Suprapubic skin (tissue), 4 donors: ENCODE data around the gene CCDC201.
"Not testable (repeated sequence)": the region's sequence is repeated elsewhere in the genome, so short reads cannot be mapped to it uniquely, and the experiment has no call there.

Experiments used
- EP300 ChIP-seq: sonication (generic); formaldehyde crosslinking; IDR thresholded peaks from one replicate; pipeline ENCODE4 v1.6.1; 2017; ENCODE audit warnings: antibody characterized with exemption
- POLR2A ChIP-seq, 2 donors: fragments of 450-650 bp; IDR thresholded peaks; one replicate each; pipeline ENCODE4 v1.6.1; 2017; ENCODE audit warnings: antibody characterized with exemption in 2 of 2, mild to moderate bottlenecking in 2 of 2, moderate library complexity in 2 of 2
- POLR2AphosphoS5 ChIP-seq, 3 donors: sonication (generic); formaldehyde crosslinking; IDR thresholded peaks; one replicate each; pipeline ENCODE4 v1.6.1; 2017; ENCODE audit warnings: antibody characterized with exemption in 3 of 3
- TF ChIP-seq, protein P1 (sequence below), 2 donors: fragments of 200-600 bp in 1 of 2; fragments of 450-650 bp in 1 of 2; sonication (generic) in 1 of 2; IDR thresholded peaks; one replicate each; pipeline ENCODE4 v1.5.1; 2016 to 2019; ENCODE audit warnings: antibody characterized with exemption in 2 of 2, mild to moderate bottlenecking in 1 of 2, moderate library complexity in 1 of 2

DNA sequence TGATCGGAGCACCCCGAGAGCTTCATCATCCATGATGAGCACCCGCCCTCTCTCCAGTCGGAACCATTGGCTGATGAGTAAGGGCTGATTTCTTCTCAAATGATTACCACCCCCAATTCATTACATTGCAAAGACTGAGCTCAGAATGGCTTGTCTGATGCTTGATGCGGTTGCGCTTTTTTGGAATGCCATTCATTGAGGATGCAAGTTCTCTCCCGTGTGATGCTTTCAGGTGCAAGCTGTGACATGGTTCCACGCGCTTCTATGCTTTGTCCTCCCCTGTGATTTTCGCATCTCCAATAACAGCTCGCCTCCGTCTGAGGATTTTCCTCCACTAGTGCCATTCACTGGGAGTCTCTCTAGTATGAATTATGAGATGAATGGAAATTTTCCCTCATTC is 43.0 kb downstream of the CCDC201 start:
- not testable (repeated sequence) for TF ChIP-seq POLR2A (IDR thresholded peaks at IDR 0.05); POLR2AphosphoS5 (IDR thresholded peaks at IDR 0.05); EP300
- TF ChIP-seq, protein P1, sequence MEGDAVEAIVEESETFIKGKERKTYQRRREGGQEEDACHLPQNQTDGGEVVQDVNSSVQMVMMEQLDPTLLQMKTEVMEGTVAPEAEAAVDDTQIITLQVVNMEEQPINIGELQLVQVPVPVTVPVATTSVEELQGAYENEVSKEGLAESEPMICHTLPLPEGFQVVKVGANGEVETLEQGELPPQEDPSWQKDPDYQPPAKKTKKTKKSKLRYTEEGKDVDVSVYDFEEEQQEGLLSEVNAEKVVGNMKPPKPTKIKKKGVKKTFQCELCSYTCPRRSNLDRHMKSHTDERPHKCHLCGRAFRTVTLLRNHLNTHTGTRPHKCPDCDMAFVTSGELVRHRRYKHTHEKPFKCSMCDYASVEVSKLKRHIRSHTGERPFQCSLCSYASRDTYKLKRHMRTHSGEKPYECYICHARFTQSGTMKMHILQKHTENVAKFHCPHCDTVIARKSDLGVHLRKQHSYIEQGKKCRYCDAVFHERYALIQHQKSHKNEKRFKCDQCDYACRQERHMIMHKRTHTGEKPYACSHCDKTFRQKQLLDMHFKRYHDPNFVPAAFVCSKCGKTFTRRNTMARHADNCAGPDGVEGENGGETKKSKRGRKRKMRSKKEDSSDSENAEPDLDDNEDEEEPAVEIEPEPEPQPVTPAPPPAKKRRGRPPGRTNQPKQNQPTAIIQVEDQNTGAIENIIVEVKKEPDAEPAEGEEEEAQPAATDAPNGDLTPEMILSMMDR (IDR thresholded peaks at IDR 0.05), result not testable (repeated sequence)
